GM12801 (cell line): Measurements from ENCODE around the gene TAMM41.

Source experiments
- TF ChIP-seq, protein P1 (sequence below): IDR thresholded peaks from one replicate; pipeline ENCODE4 v1.5.1; 2011; ENCODE audit warnings: control low read depth; ENCODE audit not compliant: insufficient read length; ENCODE audit errors: extremely low read depth

The TAMM41 gene

DNA sequence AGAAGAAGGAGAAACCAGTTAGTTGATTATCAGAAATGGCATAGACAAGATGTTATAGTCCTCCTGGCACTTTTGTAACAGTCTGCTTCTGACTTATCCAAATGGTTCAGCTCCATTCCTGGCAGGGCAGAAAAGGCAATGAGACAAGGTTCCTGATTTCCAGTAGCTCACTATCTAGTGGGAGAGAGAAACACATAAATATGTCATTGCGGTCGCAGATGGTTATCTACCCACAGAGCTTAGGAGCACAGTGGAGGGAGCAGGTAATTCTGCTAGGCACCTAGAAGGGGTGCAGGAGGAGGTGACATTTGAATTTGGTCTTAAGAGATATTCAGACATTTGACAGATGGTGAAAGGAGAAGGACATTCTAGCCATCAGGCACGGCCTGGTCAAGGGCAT is 78.1 kb downstream of the TAMM41 start:
- TF ChIP-seq, protein P1, sequence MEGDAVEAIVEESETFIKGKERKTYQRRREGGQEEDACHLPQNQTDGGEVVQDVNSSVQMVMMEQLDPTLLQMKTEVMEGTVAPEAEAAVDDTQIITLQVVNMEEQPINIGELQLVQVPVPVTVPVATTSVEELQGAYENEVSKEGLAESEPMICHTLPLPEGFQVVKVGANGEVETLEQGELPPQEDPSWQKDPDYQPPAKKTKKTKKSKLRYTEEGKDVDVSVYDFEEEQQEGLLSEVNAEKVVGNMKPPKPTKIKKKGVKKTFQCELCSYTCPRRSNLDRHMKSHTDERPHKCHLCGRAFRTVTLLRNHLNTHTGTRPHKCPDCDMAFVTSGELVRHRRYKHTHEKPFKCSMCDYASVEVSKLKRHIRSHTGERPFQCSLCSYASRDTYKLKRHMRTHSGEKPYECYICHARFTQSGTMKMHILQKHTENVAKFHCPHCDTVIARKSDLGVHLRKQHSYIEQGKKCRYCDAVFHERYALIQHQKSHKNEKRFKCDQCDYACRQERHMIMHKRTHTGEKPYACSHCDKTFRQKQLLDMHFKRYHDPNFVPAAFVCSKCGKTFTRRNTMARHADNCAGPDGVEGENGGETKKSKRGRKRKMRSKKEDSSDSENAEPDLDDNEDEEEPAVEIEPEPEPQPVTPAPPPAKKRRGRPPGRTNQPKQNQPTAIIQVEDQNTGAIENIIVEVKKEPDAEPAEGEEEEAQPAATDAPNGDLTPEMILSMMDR = no peak

DNA sequence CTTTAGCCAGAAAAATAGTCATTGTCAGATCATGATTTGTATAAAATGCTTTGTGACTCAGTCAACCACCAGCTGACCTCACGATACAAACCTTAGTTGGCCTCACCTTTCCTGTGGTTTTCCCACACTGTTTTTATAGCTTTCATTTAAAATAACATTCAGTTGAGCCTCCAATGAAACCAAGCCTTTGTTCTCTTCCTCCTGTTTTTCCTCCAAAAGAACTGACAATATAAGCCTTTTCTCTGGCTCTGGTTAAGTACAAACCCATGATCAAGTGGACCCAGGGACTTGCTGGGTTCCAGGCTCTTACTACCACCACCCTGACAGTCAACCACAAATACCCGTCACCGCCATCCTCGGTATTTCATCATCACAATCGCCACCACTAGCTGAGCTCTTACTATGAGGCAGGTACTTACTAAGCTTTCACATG is 81.7 kb downstream of the TAMM41 start:
- TF ChIP-seq, protein P1 = no peak

GRCh38 chr3:11759996-11760395 is 86.7 kb downstream of the TAMM41 start:
- TF ChIP-seq, protein P1 = no peak

GRCh38 chr3:11757929-11758328 is 88.8 kb downstream of the TAMM41 start:
- TF ChIP-seq, protein P1 = no peak

DNA sequence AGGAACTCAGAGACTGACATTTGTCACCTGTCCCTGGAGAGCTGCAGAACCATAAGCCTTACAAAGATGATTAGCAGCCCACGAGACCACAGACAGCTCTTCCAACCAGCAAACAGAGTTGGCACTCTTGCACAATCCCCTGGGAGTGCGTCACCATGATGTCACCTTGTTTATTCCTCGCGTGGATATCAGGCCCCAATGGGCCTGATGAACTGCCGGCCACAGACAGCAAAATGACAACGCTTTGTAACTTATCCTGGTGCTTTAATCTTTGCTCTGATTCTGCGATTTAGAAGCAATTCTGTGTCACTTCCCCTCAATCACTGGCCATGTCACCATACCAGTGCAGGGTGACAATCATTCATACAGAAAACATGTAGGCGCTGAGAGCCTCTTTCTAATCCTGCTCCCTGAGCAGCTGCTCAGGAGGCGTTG is 89.2 kb downstream of the TAMM41 start:
- TF ChIP-seq, protein P1 = no peak

DNA sequence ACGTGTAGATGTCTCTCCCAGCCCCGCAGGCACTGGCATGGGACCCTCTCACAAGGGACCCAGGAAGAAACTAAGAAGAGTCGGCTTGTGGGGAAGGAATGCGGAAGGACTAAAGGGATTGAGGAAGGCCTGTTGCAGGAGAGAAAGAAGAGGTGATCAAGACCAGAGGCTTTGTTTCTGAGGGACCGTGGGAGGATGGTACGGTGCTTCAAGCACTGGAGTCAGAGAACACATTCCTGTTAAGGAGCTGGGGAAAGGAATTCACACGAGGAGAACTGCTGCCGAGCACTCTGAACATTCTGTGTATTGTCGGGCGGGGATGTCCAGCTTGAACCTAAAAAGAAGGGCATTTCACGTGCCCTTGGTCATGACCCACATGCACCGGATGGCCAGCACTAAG is 91.4 kb downstream of the TAMM41 start:
- TF ChIP-seq, protein P1 = no peak
